Measurements from ENCODE around the gene TPCN2.

- TF ChIP-seq POLR2AphosphoS5 (IDR thresholded peaks at IDR 0.05; ENCODE audit: low read depth, low read length) (no peak), SIN3A (IDR thresholded peaks at IDR 0.05; ENCODE audit: borderline replicate concordance, insufficient read depth, low read length) (no peak)
These were observed 55.6 kb downstream of the TPCN2 start for GRCh38 chr11:69104212-69104855.

Measured in PFSK-1 (cell line).